Common myeloid progenitor, CD34-positive (primary cell): Measurements from ENCODE around the gene MIS12. TPM values are rescaled to one million over a fixed set of nuclear protein-coding genes. Genes with fewer than 3 reads are reported as not detected.
A peak's percentile ranks its signal among the peaks of the same experiment; 100 is the strongest.

Experiments used
- CTCF ChIA-PET: fragments of 350-600 bp; sonication (Branson Sonifier 250); formaldehyde crosslinking; loops from one replicate; lab custom pipeline; 2021; ENCODE audit warnings: antibody characterized with exemption; lab: Charles Lee
- POLR2A ChIA-PET: fragments of 350-600 bp; sonication (Branson Sonifier 250); formaldehyde crosslinking; loops from one replicate; lab custom pipeline; 2021; ENCODE audit warnings: antibody characterized with exemption; lab: Charles Lee
- DNase-seq, 3 donors: peaks; one replicate each; pipeline versions ENCODE4 v3.0.0 to v3.0.0-alpha.2; 2013
- H3K27ac ChIP-seq, 2 experiments: 1 replicate in 1 of 2; 2 replicates in 1 of 2; pipeline ENCODE4 v1.7.0; 2013; ENCODE audit warnings: inconsistent platforms in 2 of 2, low read length in 2 of 2, mild to moderate bottlenecking in 2 of 2, low read depth in 1 of 2, moderate library complexity in 1 of 2; ENCODE audit not compliant: severe bottlenecking in 2 of 2, insufficient read depth in 1 of 2, poor library complexity in 1 of 2
- H3K27me3 ChIP-seq, 5 experiments: replicated peaks in 2 of 5; 1 replicate in 3 of 5; 2 replicates in 2 of 5; pipeline versions ENCODE4 v1.6.1 to v1.7.0; 2013; ENCODE audit warnings: low read length in 4 of 5, mild to moderate bottlenecking in 2 of 5, moderate library complexity in 2 of 5, inconsistent platforms in 1 of 5; ENCODE audit not compliant: insufficient read depth in 5 of 5, control insufficient read depth in 4 of 5
- H3K36me3 ChIP-seq, 4 experiments: 1 replicate in 2 of 4; 2 replicates in 2 of 4; pipeline versions ENCODE4 v1.6.1 to v1.7.0; 2013; ENCODE audit warnings: low read length in 3 of 4, control low read depth in 1 of 4, mild to moderate bottlenecking in 1 of 4; ENCODE audit not compliant: control insufficient read depth in 4 of 4, insufficient read depth in 4 of 4
- H3K4me1 ChIP-seq, 4 experiments: 1 replicate in 3 of 4; 2 replicates in 1 of 4; pipeline versions ENCODE4 v1.6.1 to v1.7.1; 2013; ENCODE audit warnings: low read length in 3 of 4, mild to moderate bottlenecking in 3 of 4, control low read depth in 1 of 4, inconsistent platforms in 1 of 4, moderate library complexity in 1 of 4; ENCODE audit not compliant: control insufficient read depth in 4 of 4, insufficient read depth in 4 of 4; ENCODE audit errors: control extremely low read depth in 1 of 4
- H3K4me3 ChIP-seq, 7 experiments: 1 replicate in 4 of 7; 2 replicates in 3 of 7; pipeline versions ENCODE4 v1.5.1 to v1.7.0; 2013; ENCODE audit warnings: mild to moderate bottlenecking in 7 of 7, low read length in 6 of 7, moderate library complexity in 6 of 7, inconsistent platforms in 2 of 7, low read depth in 2 of 7, control low read depth in 1 of 7; ENCODE audit not compliant: insufficient read depth in 4 of 7, control insufficient read depth in 1 of 7; ENCODE audit errors: extremely low read depth in 1 of 7
- H3K9me3 ChIP-seq, 5 experiments: 1 replicate in 4 of 5; 2 replicates in 1 of 5; pipeline versions ENCODE4 v1.6.1 to v1.7.1; 2013; ENCODE audit warnings: low read length in 4 of 5, mild to moderate bottlenecking in 2 of 5, inconsistent platforms in 1 of 5, low read depth in 1 of 5, moderate library complexity in 1 of 5; ENCODE audit not compliant: control insufficient read depth in 4 of 5, insufficient read depth in 2 of 5; ENCODE audit errors: control extremely low read depth in 1 of 5
- WGBS: methylation state at CpG from one replicate; pipeline ENCODE4 v1.1.5; 2013; ENCODE audit not compliant: insufficient coverage; 5-methylcytosine and 5-hydroxymethylcytosine counted together
- polyA plus RNA-seq: library from polyadenylated mRNA; unstranded; fragments of 120-200 nt; gene quantifications from one replicate; pipeline ENCODE4 v1.2.1, GENCODE V29; 2013

Gene MIS12
- 27.5 TPM for polyA plus RNA-seq

- Histone ChIP-seq H3K27ac (peak within 1 kb of the TSS; percentile 97 to 98), H3K4me3 (peak within 1 kb of the TSS; percentile 58 to 99 (median 97)), H3K36me3 (peaks cover 18 to 44% (median 31%) of the 10 kb centered on the region in 4 experiments), H3K4me1 (peaks cover 10 to 29% (median 20%) of the 10 kb centered on the region in 4 experiments), H3K9me3 (no peaks in the 10 kb centered on the region), H3K27me3 (no peaks in the 10 kb centered on the region)
- ChIA-PET POLR2A (interaction anchor here (1.1 to 2.7 kb wide), 6 partner anchors 14 to 97 kb away, joined by 3 to 17 read pairs (median 8); partner anchors contain the start of genes DHX33 and NLRP1), CTCF (interaction anchor here (0.8 to 1.5 kb wide), 3 partner anchors 9 to 39 kb away, joined by 3 to 5 read pairs (median 4); no protein-coding TSS in a partner anchor)
- WGBS: 0% methylated on average over 56 of the region's 77 CpGs
- peak; percentile 99 to 100 (median 100) for DNase-seq
Measured at GRCh38 chr17:5486206-5487124, at the start of gene MIS12. TSS of gene MIS12 (plus strand) at chr17:5486566. CDS start at chr17:5488863, 2,297 bp downstream.

- DNase-seq: no peak
- Histone ChIP-seq H3K4me1 (peaks cover 17 to 35% (median 25%) of the 10 kb centered on the region in 4 experiments), H3K9me3 (no peaks in the 10 kb centered on the region), H3K36me3 (peaks cover 17 to 47% (median 34%) of the 10 kb centered on the region in 4 experiments), H3K4me3 (peak overlapping the region in 6 of 7 experiments; percentile 68 to 100 (median 91)), H3K27me3 (no peaks in the 10 kb centered on the region), H3K27ac (peak overlapping the region; percentile 19 to 85)
- ChIA-PET POLR2A (interaction anchor here (1.1 kb wide), 1 partner anchor 10 kb away, joined by 3 read pairs; no protein-coding TSS in a partner anchor), CTCF (interaction anchor here (1.3 to 4.8 kb wide), 3 partner anchors 13 to 131 kb away, joined by 3 to 30 read pairs (median 4); partner anchors contain the start of genes NUP88 and RPAIN)
- 93% methylated on average over 5 of the region's 5 CpGs for WGBS
Measured at GRCh38 chr17:5437721-5438317, 48.5 kb upstream of the MIS12 start.

- under 1% methylated on average over 67 of the region's 75 CpGs for WGBS
- Histone ChIP-seq H3K4me3 (peak within 1 kb of the TSS; percentile 68 to 100 (median 92)), H3K36me3 (peaks cover 15 to 46% (median 32%) of the 10 kb centered on the region in 4 experiments), H3K27ac (peak within 1 kb of the TSS; percentile 75 to 85), H3K9me3 (no peaks in the 10 kb centered on the region), H3K4me1 (peaks cover 17 to 35% (median 25%) of the 10 kb centered on the region in 4 experiments), H3K27me3 (no peaks in the 10 kb centered on the region)
- DNase-seq: peak; percentile 94 to 97 (median 96)
- ChIA-PET CTCF (interaction anchor here (0.5 to 4.8 kb wide), 16 partner anchors 9 to 1005 kb away, joined by 3 to 30 read pairs (median 3); partner anchors contain the start of genes NUP88, RPAIN and SPNS3), POLR2A (interaction anchor here (1.0 to 2.3 kb wide), 3 partner anchors 9 to 19 kb away, joined by 3 to 13 read pairs (median 3); partner anchors contain the start of genes NUP88 and RPAIN)
Measured at GRCh38 chr17:5438716-5439445, 47.5 kb upstream of the MIS12 start, which contains the start of gene C1QBP. TSS of gene C1QBP (minus strand) at chr17:5439155. CDS start at chr17:5439073, 82 bp downstream.

- Histone ChIP-seq H3K27ac (peak overlapping the region in 1 of 2 experiments; percentile 85), H3K27me3 (no peaks in the 10 kb centered on the region), H3K9me3 (no peaks in the 10 kb centered on the region), H3K4me3 (peak overlapping the region in 6 of 7 experiments; percentile 68 to 100 (median 94)), H3K4me1 (peaks cover 17 to 35% (median 25%) of the 10 kb centered on the region in 4 experiments), H3K36me3 (peaks cover 14 to 47% (median 33%) of the 10 kb centered on the region in 4 experiments)
- WGBS: no CpG with 5 or more reads among the region's 1 CpG
- CTCF ChIA-PET: interaction anchor here (0.5 to 4.8 kb wide), 16 partner anchors 9 to 1006 kb away, joined by 3 to 30 read pairs (median 3); partner anchors contain the start of genes NUP88, RPAIN and SPNS3
- POLR2A ChIA-PET: interaction anchor here (1.0 to 2.3 kb wide), 2 partner anchors 10 to 20 kb away, joined by 3 to 13 read pairs; partner anchors contain the start of genes NUP88 and RPAIN
- no peak for DNase-seq
Measured at GRCh38 chr17:5439446-5439764, 47.0 kb upstream of the MIS12 start.

GRCh38 chr17:5443728-5444127 lies 42.6 kb upstream of the MIS12 start:
- POLR2A ChIA-PET: no interaction called here
- Histone ChIP-seq H3K36me3 (peaks cover 25 to 57% (median 48%) of the 10 kb centered on the region in 4 experiments), H3K4me3 (no peak overlapping the region), H3K9me3 (no peaks in the 10 kb centered on the region), H3K27me3 (no peaks in the 10 kb centered on the region), H3K27ac (no peak overlapping the region), H3K4me1 (peaks cover 3 to 7% (median 5%) of the 10 kb centered on the region in 4 experiments)
- WGBS: 100% methylated on average over 5 of the region's 6 CpGs
- CTCF ChIA-PET: no interaction called here
- DNase-seq: no peak

- Histone ChIP-seq H3K9me3 (no peaks in the 10 kb centered on the region), H3K4me1 (peaks cover 3 to 6% (median 4%) of the 10 kb centered on the region in 4 experiments), H3K27ac (no peak overlapping the region), H3K27me3 (no peaks in the 10 kb centered on the region), H3K36me3 (peaks cover 25 to 60% (median 50%) of the 10 kb centered on the region in 4 experiments), H3K4me3 (no peak overlapping the region)
- no peak for DNase-seq
- whole genome bisulfite sequencing: 99% methylated on average over 22 of the region's 22 CpGs
- ChIA-PET POLR2A (no interaction called here), CTCF (interaction anchor here (1.0 kb wide), 1 partner anchor 196 kb away, joined by 3 read pairs; no protein-coding TSS in a partner anchor)
Measured at GRCh38 chr17:5444209-5444608, 42.2 kb upstream of the MIS12 start.
